GM12875 (cell line): ENCODE measurements around the gene TFRC.
"Not testable (repeated sequence)": the region's sequence is repeated elsewhere in the genome, so short reads cannot be mapped to it uniquely, and the experiment has no call there.

ENCODE experiments used
- H3K4me3 ChIP-seq: one replicate; pipeline ENCODE4 v1.5.1; 2011; ENCODE audit warnings: low read depth, low read length, control low read depth
- CTCF ChIP-seq: IDR thresholded peaks from 2 replicates; pipeline ENCODE4 v1.5.1; 2011; ENCODE audit warnings: low read depth, mild to moderate bottlenecking, control low read depth, inconsistent platforms, low read length, moderate library complexity, borderline replicate concordance; ENCODE audit not compliant: insufficient read depth

Gene TFRC

GRCh38 chr3:196008387-196008786, 73.5 kb downstream of the TFRC start:
- TF ChIP-seq CTCF, result no peak
- H3K4me3 ChIP-seq, result no peak overlapping the region

GRCh38 chr3:196007744-196008335, 74.0 kb downstream of the TFRC start:
- H3K4me3 ChIP-seq, result no peak overlapping the region
- TF ChIP-seq CTCF, result no peak

DNA sequence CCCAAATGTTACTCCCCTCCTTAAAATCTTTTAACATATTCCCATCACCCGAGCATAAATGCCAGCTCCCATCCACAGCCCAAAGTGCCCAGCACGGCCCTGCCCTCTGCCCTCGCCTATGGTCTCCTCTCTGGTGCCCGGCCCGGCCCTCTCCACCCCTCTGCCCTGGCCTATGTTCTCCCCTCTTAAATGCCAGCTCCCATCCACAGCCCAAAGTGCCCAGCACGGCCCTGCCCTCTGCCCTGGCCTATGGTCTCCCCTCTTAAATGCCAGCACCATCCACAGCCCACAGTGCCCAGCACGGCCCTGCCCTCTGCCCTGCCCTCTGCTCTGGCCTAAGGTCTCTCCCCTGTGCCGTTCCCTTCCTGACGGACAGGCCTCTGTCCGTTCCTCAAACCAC, 76.6 kb downstream of the TFRC start:
- H3K4me3 ChIP-seq, result not testable (repeated sequence)

- not testable (repeated sequence) for H3K4me3 ChIP-seq
Observed at GRCh38 chr3:196004359-196005052, 77.4 kb downstream of the TFRC start.

DNA sequence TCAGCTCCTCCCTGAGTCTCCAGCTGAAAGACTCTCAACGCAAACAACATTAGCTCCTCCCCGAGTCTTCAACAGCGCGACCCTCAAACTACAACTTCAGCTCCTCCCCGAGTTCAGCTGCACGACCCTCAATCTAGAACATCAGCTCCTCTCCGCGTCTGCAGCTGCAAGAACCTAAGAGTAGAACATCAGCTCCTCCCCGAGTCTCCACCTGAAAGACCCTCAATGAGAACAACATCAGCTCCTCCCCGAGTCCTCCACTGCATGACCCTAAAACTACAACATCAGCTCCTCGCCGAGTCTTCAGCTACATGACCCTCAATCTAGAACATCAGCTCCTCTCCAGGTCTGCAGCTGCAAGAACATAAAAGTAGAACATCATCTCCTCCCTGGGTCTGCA, 78.3 kb downstream of the TFRC start:
- H3K4me3 ChIP-seq, result no peak overlapping the region
- TF ChIP-seq CTCF, result no peak

DNA sequence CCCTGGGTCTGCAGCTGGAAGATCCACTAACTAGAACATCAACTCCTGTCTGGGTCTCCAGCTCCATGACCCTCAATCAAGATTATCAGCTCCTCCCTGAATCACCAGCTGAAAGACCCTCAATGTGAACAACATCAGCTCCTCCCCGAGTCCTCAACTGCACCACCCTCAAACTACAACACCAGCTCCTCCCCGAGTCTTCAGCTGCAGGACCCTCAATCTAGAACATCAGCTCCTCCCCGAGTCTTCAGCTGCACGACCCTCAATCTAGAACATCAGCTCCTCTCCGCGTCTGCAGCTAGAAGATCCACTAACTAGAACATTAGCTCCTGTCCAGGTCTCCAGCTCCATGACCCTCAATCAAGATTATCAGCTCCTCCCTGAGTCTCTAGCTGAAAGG, 79.2 kb downstream of the TFRC start:
- H3K4me3 ChIP-seq, result not testable (repeated sequence)

DNA sequence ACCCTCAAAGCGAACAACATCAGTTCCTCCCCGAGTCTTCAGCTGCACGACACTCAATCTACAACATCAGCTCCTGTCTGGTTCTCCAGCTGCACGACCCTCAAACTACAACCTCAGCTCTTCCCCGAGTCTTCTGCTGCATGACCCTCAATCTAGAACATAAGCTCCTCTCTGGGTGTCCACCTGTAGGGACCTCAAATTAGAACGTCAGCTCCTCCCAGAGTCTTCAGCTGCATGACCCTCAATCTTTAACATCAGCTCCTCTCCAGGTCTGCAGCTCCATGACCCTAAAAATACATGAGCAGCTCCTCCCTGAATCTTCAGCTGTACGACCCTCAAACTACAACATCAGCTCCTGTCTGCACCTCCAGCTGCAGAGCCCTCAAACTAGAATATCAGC, 80.7 kb downstream of the TFRC start:
- H3K4me3 ChIP-seq, result not testable (repeated sequence)

DNA sequence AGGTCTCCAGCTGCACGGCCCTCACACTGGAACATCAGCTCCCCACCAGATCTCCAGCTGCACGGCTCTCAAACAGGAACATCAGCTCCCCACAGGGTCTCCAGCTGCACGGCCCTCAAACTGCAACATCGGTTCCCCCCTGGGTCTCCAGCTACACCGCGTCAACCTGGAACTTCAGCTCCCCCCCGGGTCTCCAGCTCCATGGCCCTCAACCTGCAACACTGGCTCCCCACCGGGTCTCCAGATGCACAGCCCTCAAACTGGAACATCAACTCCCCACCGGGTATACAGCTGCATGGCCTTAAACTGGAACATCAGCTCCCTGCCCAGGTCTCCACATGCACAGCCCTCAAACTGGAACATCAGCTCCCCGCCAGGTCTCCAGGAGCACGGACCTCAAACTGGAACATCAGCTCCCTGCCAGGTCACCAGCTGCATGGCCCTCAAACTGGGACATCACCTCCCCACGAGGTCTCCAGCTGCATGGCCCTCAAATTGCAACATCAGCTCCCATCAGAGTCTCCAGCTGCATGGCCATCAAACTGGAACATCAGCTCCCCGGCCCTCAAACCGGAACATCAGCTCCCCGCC, 81.4 kb downstream of the TFRC start:
- not testable (repeated sequence) for H3K4me3 ChIP-seq

GRCh38 chr3:195999896-196000295, 82.0 kb downstream of the TFRC start:
- no peak overlapping the region for H3K4me3 ChIP-seq
- no peak for TF ChIP-seq CTCF
